Thoracic aorta (tissue), 2 donors: Measurements from ENCODE around the gene ATP6AP2. TPM values are rescaled to one million over a fixed set of nuclear protein-coding genes. Genes with fewer than 3 reads are reported as not detected.
"Not testable (repeated sequence)": the region's sequence is repeated elsewhere in the genome, so short reads cannot be mapped to it uniquely, and the experiment has no call there.

Experiments
- ATAC-seq: fragments of 150-250 bp; one replicate; pipeline ENCODE4 v1.8.0; 2017; ENCODE audit warnings: low read depth; ENCODE audit not compliant: insufficient number of reproducible peaks, low FRiP score
- DNase-seq: peaks from one replicate; pipeline ENCODE4 v3.0.0-alpha.2; 2020; ENCODE audit warnings: low spot score
- H3K27ac ChIP-seq, 2 donors: fragments of 200-600 bp; sonication (generic); 1 replicate in 1 of 2; 2 replicates in 1 of 2; pipeline ENCODE4 v1.5.1; 2016; ENCODE audit warnings: mild to moderate bottlenecking in 2 of 2, moderate library complexity in 2 of 2
- H3K27me3 ChIP-seq: fragments of 200-600 bp; sonication (generic); replicated peaks from 2 replicates; pipeline ENCODE4 v1.6.0; 2016; ENCODE audit warnings: mild to moderate bottlenecking; ENCODE audit not compliant: insufficient read depth
- H3K36me3 ChIP-seq: fragments of 200-600 bp; sonication (generic); one replicate; pipeline ENCODE4 v1.5.1; 2016
- H3K4me1 ChIP-seq, 2 donors: fragments of 200-600 bp; sonication (generic); 1 replicate in 1 of 2; 2 replicates in 1 of 2; pipeline versions ENCODE4 v1.5.1 to v1.6.0; 2016; ENCODE audit warnings: low read depth in 2 of 2, mild to moderate bottlenecking in 1 of 2; ENCODE audit not compliant: control insufficient read depth in 1 of 2
- H3K4me3 ChIP-seq: fragments of 200-600 bp; sonication (generic); 2 replicates; pipeline ENCODE4 v1.5.1; 2016; ENCODE audit warnings: mild to moderate bottlenecking
- H3K9me3 ChIP-seq: fragments of 200-600 bp; sonication (generic); 2 replicates; pipeline ENCODE4 v1.5.1; 2016
- total RNA-seq, 2 donors: library from RNA; depleted of rRNA; stranded (reverse); fragments of >200 nt; gene quantifications; one replicate each; pipeline versions ENCODE4 v1.1.0 to v1.2.3, GENCODE V29; 2016
- TF ChIP-seq, protein P1 (sequence below): fragments of 200-600 bp; sonication (generic); IDR thresholded peaks from one replicate; pipeline ENCODE4 v1.5.1; 2019; ENCODE audit warnings: antibody characterized with exemption

ATP6AP2 gene
- total RNA-seq, 2 donors from 2014 or later, result 126 to 176 TPM

DNA sequence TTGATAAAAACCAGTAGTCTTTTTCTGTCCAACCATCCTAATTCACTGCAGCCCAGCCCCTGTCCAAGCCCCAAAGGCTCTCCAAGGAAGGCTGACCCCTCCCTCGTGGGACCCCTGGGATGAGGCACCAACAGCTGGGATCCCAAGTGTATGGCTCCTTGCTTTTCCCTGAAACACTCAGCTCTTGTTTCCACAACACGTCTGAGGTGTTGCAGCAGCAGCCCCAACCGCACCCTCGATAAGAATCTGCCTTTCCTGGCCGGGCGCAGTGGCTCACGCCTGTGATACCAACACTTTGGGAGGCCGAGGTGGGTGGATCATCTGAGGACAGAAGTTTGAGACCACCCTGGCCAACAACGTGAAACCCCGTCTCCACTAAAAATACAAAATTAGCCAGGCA, 17.0 kb upstream of the ATP6AP2 start:
- H3K9me3 ChIP-seq, result no peaks in the 10 kb centered on the region

DNA sequence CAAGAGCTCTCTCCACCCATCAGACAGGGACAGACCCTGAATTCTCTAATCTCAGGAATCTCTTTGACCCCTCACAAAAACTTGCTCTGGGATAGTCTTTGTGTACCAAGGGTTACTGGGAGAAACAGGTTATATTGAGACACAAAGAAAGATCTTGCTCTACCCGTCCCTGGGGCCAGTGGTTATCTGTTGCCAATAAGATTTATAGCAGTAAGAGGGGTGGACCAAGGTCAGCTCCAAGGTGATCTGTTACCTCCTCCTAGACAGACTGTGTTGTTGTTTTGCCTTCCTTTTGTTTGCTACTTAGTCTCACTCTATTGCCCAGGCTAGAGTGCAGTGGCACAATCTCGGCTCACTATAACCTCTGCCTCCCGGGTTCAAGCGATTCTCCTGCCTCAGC, 16.3 kb upstream of the ATP6AP2 start:
- H3K27ac ChIP-seq, result no peak overlapping the region
- DNase-seq (no peak), ATAC-seq (no peak)
- H3K36me3 ChIP-seq, result no peaks in the 10 kb centered on the region
- TF ChIP-seq, protein P1, sequence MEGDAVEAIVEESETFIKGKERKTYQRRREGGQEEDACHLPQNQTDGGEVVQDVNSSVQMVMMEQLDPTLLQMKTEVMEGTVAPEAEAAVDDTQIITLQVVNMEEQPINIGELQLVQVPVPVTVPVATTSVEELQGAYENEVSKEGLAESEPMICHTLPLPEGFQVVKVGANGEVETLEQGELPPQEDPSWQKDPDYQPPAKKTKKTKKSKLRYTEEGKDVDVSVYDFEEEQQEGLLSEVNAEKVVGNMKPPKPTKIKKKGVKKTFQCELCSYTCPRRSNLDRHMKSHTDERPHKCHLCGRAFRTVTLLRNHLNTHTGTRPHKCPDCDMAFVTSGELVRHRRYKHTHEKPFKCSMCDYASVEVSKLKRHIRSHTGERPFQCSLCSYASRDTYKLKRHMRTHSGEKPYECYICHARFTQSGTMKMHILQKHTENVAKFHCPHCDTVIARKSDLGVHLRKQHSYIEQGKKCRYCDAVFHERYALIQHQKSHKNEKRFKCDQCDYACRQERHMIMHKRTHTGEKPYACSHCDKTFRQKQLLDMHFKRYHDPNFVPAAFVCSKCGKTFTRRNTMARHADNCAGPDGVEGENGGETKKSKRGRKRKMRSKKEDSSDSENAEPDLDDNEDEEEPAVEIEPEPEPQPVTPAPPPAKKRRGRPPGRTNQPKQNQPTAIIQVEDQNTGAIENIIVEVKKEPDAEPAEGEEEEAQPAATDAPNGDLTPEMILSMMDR, result no peak
- no peaks in the 10 kb centered on the region for H3K9me3 ChIP-seq
- no peaks in the 10 kb centered on the region for H3K4me1 ChIP-seq
- no peak overlapping the region for H3K4me3 ChIP-seq
- H3K27me3 ChIP-seq, result no peaks in the 10 kb centered on the region

More for the DNA sequence above, 17.0 kb upstream of the ATP6AP2 start:
- DNase-seq (no peak), ATAC-seq (no peak)
- Histone ChIP-seq H3K36me3 (no peaks in the 10 kb centered on the region), H3K27me3 (no peaks in the 10 kb centered on the region), H3K4me3 (no peak overlapping the region), H3K4me1 (no peaks in the 10 kb centered on the region), H3K27ac (no peak overlapping the region)
- TF ChIP-seq, protein P1, result no peak

DNA sequence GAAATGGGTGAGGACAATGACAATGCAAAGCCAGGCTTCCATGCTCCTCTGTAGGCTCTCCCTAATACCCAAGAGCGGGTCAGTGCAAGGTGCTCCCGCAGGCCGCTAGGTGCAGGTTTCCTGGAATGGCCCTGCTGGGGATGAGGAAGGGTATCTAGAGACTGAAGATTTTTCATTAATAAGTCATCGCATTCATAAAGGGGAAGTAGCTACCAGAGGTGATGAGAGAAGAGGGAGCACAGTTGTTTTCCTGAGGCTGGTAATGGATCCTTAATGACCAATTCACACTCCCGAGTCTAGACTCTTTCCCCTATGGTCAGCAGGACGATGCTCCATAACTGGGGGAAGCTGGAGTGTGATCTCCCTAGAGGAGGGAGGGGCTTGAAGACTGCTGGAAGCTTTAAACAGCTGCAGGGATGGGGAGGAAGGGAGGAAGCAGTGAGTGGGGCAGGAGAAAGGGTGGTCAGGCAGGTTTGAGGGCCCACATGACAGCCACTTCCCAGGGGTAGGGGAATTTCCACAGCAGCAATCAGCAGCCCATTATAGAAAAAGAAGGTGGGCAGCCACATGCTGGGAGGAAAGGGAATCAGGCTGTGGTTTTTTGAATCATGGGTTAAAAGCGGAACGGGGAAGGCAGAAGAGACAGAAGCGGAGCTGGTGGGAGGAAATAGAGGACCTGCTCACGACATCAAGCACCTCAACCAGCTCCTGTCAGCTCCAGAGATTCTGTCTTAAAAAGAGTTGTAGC, 10.2 kb upstream of the ATP6AP2 start:
- ATAC-seq, result no peak
- Histone ChIP-seq H3K4me1 (no peaks in the 10 kb centered on the region), H3K27ac (no peak overlapping the region), H3K4me3 (no peak overlapping the region), H3K27me3 (no peaks in the 10 kb centered on the region), H3K9me3 (no peaks in the 10 kb centered on the region), H3K36me3 (no peaks in the 10 kb centered on the region)
- TF ChIP-seq, protein P1, result no peak
- no peak for DNase-seq

DNA sequence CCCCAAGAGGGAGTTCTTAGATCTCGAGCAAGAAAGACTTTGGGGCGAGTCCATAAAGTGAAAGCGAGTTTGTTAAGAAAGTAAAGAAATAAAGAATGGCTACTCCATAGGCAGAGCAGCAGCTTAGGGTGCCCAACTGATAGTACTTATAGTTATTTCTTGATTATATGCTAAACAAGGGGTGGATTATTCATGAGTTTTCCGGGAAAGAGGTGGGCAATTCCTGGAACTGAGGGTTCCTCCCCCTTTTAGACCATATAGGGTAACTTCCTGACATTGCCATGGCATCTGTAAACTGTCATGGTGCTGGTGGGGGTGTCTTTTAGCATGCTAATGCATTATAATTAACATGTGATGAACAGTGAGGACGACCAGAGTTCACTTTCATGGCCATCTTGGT, 9.6 kb upstream of the ATP6AP2 start:
- H3K27ac ChIP-seq, H3K27me3 ChIP-seq, H3K4me3 ChIP-seq, ATAC-seq, H3K9me3 ChIP-seq, H3K4me1 ChIP-seq, DNase-seq, H3K36me3 ChIP-seq: not testable (repeated sequence)

DNA sequence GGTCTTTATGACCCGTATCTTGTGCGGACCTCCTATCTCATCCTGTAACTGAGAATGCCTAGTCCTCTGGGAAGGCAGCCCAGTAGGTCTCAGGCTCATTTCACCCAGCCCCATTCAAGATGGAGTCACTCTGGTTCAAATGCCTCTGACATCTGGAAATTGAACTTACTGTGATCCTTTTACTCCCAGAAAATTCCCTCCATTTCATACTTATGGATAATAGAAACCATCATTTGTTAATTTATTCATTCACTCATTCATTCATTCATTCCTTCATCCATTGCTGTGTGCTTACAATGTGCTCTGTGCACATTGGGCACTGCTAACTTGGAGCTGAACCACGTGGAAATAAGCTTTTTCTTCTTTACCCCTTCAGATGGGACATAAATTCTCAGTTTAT, 9.2 kb upstream of the ATP6AP2 start:
- DNase-seq (no peak), ATAC-seq (no peak)
- Histone ChIP-seq H3K4me3 (no peak overlapping the region), H3K36me3 (no peaks in the 10 kb centered on the region), H3K4me1 (no peaks in the 10 kb centered on the region), H3K9me3 (no peaks in the 10 kb centered on the region), H3K27me3 (no peaks in the 10 kb centered on the region), H3K27ac (no peak overlapping the region)
- TF ChIP-seq, protein P1, result no peak

DNA sequence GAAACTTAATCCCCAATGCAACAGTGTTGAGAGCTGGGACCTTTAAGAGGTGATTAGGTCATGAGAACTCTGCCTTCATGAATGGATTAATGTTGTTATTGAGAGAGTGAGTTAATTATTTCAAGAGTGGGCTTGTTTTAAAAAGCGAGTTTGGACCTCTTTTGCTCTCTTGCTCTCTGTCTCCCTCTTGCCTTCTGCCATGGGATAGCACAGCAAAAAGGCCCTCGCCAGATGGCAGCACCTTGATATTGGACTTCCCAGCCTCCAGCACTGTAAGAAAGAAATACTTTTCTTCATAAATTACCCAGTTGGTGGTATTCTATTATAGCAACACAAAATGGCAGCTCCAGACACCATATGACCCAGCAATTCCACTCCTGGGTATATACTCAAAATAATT, 7.0 kb upstream of the ATP6AP2 start:
- ATAC-seq (no peak), DNase-seq (no peak)
- TF ChIP-seq, protein P1, result no peak
- no peaks in the 10 kb centered on the region for H3K27me3 ChIP-seq
- H3K4me3 ChIP-seq, result no peak overlapping the region
- no peaks in the 10 kb centered on the region for H3K9me3 ChIP-seq
- H3K4me1 ChIP-seq, result no peaks in the 10 kb centered on the region
- H3K27ac ChIP-seq, result no peak overlapping the region
- H3K36me3 ChIP-seq, result no peaks in the 10 kb centered on the region

DNA sequence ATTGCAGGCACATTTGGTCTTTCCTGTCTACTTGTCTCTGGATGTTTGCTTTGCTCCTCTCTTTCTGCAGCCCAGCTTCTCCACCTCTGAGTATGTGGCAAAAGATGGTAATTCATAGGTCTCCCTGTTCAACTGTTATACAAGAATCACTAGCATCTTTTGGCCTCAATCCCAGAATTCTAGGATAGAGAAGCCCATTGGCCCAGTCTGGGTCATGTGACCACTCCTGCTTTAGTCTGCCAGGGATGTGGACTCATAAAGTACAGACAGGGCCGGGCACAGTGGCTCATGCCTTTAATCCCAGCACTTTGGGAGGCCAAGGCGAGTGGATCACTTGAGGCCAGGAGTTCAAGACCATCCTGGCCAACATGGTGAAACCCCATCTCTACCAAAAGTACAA, 5.4 kb upstream of the ATP6AP2 start:
- not testable (repeated sequence) for DNase-seq, ATAC-seq, H3K27me3 ChIP-seq, H3K36me3 ChIP-seq, H3K4me1 ChIP-seq, H3K4me3 ChIP-seq, H3K9me3 ChIP-seq, H3K27ac ChIP-seq
